ENCODE results near the gene HPD.

DNA sequence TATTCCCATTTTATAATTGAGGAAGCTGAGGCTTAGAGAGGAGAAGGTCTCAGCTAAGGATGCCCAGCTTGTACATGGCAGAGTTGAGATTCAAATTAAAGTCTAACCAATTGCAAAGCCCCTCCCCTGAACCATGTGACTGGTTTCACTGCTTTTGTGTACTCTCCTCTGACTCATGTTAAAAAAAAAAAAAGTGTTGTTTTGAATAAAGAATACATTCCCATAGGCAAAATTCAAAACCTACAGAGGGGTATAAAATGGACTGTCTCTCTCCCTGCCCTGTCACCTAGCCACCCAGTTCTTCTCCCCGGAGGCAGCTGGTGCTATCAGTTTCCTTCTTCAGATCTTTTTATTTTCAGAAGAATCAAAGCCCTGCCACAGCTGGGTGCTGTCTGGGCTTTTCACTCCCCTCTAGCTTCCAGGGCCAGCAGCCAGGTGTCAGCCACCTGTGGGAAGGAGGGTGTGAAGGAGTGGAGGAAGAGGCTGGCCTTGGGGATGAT lies 35.4 kb upstream of the HPD start:
- TF ChIP-seq, protein P1, sequence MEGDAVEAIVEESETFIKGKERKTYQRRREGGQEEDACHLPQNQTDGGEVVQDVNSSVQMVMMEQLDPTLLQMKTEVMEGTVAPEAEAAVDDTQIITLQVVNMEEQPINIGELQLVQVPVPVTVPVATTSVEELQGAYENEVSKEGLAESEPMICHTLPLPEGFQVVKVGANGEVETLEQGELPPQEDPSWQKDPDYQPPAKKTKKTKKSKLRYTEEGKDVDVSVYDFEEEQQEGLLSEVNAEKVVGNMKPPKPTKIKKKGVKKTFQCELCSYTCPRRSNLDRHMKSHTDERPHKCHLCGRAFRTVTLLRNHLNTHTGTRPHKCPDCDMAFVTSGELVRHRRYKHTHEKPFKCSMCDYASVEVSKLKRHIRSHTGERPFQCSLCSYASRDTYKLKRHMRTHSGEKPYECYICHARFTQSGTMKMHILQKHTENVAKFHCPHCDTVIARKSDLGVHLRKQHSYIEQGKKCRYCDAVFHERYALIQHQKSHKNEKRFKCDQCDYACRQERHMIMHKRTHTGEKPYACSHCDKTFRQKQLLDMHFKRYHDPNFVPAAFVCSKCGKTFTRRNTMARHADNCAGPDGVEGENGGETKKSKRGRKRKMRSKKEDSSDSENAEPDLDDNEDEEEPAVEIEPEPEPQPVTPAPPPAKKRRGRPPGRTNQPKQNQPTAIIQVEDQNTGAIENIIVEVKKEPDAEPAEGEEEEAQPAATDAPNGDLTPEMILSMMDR (IDR thresholded peaks at IDR 0.05 in 4 of 5, conservative IDR thresholded peaks at IDR 0.05 in 1 of 5), result no peak
- TF ChIP-seq POLR2A (IDR thresholded peaks at IDR 0.05), result no peak
